ENCODE data around the gene INPP5A.

- TF ChIP-seq EP300 (IDR thresholded peaks at IDR 0.05), result no peak
- no peak for TF ChIP-seq CTCF (IDR thresholded peaks at IDR 0.05)
- no peak for TF ChIP-seq POLR2A (IDR thresholded peaks at IDR 0.05)
- TF ChIP-seq POLR2AphosphoS5 (IDR thresholded peaks at IDR 0.05), result no peak
Measured at GRCh38 chr10:132603851-132604533, 66.4 kb downstream of the INPP5A start.

Measured in sigmoid colon (tissue), 4 donors.